ENCODE measurements around the gene TOR1B.
"Not testable (repeated sequence)": the region's sequence is repeated elsewhere in the genome, so short reads cannot be mapped to it uniquely, and the experiment has no call there.

TOR1B gene, protein sequence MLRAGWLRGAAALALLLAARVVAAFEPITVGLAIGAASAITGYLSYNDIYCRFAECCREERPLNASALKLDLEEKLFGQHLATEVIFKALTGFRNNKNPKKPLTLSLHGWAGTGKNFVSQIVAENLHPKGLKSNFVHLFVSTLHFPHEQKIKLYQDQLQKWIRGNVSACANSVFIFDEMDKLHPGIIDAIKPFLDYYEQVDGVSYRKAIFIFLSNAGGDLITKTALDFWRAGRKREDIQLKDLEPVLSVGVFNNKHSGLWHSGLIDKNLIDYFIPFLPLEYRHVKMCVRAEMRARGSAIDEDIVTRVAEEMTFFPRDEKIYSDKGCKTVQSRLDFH
- total RNA-seq: 32.6 to 39.7 reads per million in 2 experiments

- DNase-seq (ENCODE audit: low read depth): peak; percentile 90
Measured at GRCh38 chr9:129802833-129803675, at the start of gene TOR1B. Gene TOR1B (plus strand): TSS chr9:129803184. CDS start chr9:129803213, 29 bp downstream.

DNA sequence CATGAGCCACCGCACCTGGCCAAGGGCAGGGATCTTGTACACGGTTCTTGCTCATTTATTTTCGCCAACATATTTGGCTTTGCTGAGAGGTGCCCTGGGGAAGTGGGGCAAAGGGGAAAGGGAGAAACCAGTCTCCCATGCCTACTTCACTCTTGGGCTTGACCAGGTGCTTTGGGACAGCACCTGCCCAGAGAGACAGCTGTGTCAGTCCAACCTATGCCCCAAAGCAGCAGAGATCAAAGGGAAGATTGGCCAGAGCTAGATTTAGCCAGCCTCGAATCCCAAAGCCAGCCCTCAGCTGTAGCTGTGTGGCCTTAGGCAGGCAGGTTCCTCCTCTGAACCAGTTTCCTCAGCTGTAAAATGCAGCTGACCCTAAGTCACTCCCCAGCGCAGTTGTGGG is 47.8 kb upstream of the TOR1B start:
- no peak for DNase-seq (ENCODE audit: low read depth)

DNA sequence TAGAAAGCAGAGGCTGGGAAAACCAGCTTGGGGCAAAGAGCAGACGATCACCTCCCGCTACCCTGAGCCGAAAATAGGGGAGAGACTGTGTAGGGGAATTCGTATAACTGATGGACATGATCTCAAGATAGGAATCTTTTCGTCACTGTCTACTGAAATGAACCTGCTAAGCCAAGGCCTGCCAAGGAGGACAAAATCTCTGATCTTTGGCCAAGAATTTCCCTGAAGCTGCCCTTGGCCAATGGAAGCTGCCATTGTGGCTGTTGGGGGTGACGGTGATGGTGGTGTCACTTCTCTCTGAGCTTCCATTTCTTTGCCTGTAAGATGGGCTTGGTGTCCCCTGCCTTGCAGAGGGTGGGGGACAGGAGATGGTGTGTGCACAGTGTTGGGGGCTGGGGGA is 46.8 kb upstream of the TOR1B start:
- no peak for DNase-seq (ENCODE audit: low read depth)

GRCh38 chr9:129757045-129757444 is 45.9 kb upstream of the TOR1B start:
- DNase-seq (ENCODE audit: low read depth): no peak

DNA sequence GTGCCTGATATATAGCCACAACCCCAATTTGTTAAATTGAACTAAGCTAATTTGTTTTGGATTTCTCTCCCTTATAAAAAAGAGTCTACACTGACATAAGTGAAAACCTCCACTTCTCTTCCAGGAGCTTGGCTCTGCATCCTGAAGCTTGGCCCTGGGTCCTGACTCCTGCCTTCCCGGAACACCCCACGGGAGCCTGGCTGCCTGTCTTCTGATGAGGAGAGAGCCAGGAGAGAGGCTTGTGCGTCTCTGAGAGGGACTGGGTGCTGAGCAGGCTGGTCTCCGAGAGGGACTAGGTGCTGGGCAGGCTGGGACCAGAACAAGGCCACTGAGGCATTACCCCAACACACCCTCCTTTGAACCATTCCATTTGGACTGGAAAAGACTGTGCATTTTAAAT is 43.7 kb upstream of the TOR1B start:
- DNase-seq (ENCODE audit: low read depth): no peak

DNA sequence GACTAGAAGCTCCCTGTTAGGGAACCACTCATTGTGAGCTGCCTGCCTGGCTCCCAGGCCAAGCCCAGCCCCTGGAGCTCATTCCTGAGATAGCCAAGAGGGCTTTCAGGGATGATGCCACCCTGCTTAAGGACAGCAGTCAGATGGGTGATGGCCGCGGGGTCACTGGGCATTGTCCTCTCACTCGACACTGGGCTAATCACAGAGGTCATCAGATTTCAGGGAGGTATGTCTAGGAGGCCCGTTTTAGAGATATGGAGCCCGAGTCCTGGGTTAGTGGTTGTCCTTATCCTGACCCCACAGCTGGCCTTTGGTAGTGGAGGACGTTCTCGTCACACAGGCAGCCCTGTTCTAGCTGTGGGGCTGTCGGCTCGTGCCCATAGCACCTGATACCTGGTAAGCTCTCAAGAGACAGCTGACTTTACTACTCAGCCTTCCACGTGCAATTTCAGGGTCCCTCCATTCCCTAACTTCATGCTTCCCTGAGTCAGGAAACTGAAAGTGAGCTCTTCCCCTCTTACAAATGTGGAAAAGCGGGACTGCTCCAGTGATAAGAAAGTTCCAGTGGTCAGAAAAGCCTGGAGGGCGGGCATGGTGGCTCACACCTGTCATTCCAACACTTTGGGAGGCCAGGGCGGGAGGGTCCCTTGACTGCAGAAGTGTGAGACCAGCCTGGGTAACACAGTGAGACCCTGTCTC is 43.0 kb upstream of the TOR1B start:
- DNase-seq (ENCODE audit: low read depth): no peak

- DNase-seq (ENCODE audit: low read depth): not testable (repeated sequence)
Measured at GRCh38 chr9:129760784-129761183, 42.2 kb upstream of the TOR1B start.

DNA sequence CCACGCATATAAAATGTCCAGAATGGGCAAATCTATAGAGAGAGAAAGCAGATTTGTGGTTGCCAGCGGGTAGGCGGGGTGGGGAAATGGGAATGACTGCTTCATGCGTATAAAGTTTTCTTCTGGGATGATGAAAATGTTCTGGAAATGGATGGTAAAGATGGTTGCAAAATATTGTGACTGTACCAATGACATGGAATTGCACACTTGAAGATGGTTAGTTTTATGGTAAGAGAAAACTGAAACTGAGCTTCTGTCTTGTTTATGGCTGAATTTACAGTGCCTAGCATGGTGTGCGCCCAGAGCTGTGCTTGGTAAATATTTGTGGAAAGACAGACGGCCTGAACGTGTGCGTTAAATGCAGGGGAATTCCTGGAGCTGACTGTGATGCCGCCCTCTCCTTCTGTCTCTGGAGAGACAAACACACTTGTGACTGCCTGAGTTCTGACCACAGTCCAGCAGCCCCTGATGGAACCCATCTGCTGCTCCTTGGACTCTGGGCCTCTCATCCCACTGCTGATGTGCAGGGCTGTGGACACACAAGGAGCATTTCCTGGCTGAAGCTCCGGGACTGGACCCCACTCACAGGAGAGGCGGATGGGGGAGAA is 41.6 kb upstream of the TOR1B start:
- DNase-seq (ENCODE audit: low read depth): no peak

DNA sequence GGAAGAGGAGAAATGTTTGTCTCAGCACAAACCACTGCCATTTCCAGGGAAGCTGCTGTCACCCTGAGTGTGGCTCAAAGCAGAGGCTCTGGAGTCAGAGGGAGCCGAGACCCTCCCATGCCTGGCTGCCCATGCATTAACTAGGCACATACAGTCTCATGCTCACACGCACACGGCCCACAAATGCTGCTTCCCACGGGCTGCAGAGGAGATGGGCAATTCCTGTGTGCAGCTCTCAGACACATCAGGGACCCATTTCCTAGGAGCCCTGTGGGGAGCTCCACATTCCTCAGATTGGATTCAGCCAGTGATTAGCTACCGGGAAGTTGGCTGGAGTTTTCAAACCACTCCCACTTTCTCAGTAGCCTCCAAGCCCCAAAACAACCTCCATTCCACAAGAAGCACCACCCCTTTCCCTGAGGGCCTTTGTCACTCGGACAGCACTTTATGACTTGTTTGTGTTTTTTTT is 41.0 kb upstream of the TOR1B start:
- no peak for DNase-seq (ENCODE audit: low read depth)

- not testable (repeated sequence) for DNase-seq (ENCODE audit: low read depth)
Measured at GRCh38 chr9:129762370-129762984, 40.5 kb upstream of the TOR1B start.

- DNase-seq (ENCODE audit: low read depth): no peak
Measured at GRCh38 chr9:129762985-129763926, 39.7 kb upstream of the TOR1B start.

DNA sequence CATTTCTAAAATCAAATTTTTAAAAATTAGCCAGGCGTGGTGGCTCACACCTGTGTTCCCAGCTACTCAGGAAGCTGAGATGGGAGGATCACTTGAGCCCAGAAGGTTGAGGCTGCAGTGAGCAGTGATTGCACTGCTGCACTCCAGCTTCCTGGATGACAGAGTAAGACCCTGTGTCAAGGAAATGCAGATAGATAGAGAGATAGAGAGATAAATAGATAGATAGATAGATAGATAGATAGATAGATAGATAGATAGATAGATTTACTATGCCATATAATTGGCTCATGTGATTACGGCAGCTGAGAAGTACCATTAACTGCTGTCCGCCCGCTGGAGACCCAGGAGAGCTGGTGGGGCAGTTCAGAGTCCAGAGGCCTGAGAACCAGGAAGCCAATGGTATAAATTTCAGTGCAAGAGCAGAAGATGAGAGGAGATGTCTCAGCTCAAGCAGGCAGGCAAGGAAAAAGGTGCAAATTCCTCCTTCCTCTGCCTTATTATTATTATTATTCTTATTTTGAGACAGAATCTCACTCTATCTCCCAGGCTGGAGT is 37.1 kb upstream of the TOR1B start:
- DNase-seq (ENCODE audit: low read depth): no peak

- no peak for DNase-seq (ENCODE audit: low read depth)
Measured at GRCh38 chr9:129768486-129768885, 34.5 kb upstream of the TOR1B start.

GRCh38 chr9:129769669-129770068 is 33.3 kb upstream of the TOR1B start:
- no peak for DNase-seq (ENCODE audit: low read depth)

DNA sequence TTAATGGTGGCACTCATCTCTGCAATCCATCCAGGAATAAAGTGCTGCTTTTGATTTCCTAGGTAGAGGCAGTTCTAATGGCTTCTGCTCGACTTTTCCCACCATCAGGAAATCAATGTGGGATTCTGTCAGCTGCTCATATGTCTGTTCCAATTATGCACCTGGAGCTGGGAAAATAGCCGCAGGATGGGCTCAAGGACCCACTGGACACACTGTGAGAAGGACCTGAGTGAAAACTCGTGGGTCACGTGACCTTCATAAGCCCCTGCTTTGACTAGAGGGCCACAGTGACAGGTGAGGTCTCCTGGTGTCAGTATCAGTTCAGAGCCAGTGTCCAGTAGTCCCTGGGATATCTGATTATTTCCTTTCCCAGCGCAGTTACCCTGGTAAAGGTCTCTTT is 32.2 kb upstream of the TOR1B start:
- DNase-seq (ENCODE audit: low read depth): no peak

- DNase-seq (ENCODE audit: low read depth): no peak
Measured at GRCh38 chr9:129773262-129774048, 29.5 kb upstream of the TOR1B start.

DNA sequence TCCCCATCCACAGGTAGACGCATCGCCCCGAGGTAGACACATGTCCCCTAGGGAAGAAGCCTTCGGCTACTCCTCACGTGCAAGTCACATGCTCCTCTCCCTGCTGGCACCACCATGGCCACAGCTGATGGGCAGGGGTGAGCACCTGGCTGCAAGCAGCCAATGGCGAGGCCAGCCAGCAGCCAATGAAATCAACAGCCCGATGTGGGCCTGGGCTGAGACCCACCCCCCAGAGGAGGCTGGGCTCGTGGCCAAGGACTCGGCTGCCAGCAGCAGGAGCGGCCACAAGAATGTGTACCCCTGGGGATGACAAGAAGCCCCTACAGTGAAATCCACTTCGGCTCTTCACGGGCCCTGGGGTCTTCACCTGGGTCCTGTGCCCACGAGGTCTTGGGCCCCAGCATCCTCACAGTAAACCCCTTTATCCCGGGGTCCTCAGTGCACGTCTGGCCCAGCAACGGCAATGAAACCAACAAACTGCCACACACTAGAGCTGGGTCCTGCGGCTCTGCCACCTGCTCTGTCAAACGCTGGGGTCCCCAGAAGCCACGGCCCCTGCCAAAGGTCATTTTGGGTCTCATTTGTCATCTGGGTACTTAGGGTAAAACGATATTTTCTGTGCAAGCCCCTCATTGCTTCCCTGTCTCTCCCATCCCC is 28.1 kb upstream of the TOR1B start:
- no peak for DNase-seq (ENCODE audit: low read depth)

- DNase-seq (ENCODE audit: low read depth): no peak
Measured at GRCh38 chr9:129775448-129775798, 27.6 kb upstream of the TOR1B start.

DNA sequence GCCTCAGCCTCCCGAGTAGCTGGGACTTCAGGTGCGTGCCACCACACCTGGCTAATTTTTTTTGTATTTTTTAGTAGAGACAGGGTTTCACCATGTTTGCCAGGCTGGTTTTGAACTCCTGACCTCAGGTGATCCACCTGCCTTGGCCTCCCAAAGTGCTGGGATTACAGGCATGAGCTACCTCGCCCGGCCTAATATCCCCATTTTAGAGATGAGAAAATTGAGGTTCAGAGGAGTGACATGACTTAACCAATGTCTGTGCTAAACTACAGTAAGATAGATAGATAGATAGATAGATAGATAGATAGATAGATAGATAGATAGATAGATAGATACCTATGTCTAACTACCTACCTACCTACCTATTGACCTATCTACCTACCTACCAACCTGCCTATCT is 26.9 kb upstream of the TOR1B start:
- DNase-seq (ENCODE audit: low read depth): not testable (repeated sequence)

Data from T follicular helper cell (primary cell).